HepG2 (cell line): ENCODE data around the gene ATAD3C. TPM values are rescaled to one million over a fixed set of nuclear protein-coding genes. Genes with fewer than 3 reads are reported as not detected.

Experiments used
- ARNT2 ChIP-seq: sonication (generic); formaldehyde crosslinking; IDR thresholded peaks from 2 replicates; pipeline ENCODE4 v1.8.0; 2022; ENCODE audit warnings: mild to moderate bottlenecking, low read depth, missing genetic modification reagents, moderate library complexity
- CHD2 ChIP-seq: IDR thresholded peaks from 2 replicates; pipeline ENCODE4 v1.6.1; 2011; ENCODE audit warnings: low read depth, low read length, improper control_type of control experiment
- ETS1 ChIP-seq: sonication (generic); formaldehyde crosslinking; IDR thresholded peaks from 2 replicates; pipeline ENCODE4 v1.4.0; 2020; ENCODE audit warnings: missing genetic modification reagents
- KDM5A ChIP-seq: fragments of 200-600 bp; sonication (generic); IDR thresholded peaks from 2 replicates; pipeline ENCODE4 v1.7.0; 2018; ENCODE audit warnings: antibody characterized with exemption, mild to moderate bottlenecking, low read length, borderline replicate concordance
- POLR2A ChIP-seq, 2 experiments: IDR thresholded peaks; 2 replicates each; pipeline ENCODE4 v1.6.1; 2011; ENCODE audit warnings: low read depth in 2 of 2, low read length in 2 of 2, mild to moderate bottlenecking in 1 of 2, moderate library complexity in 1 of 2; ENCODE audit not compliant: insufficient read depth in 1 of 2
- SP5 ChIP-seq: IDR thresholded peaks from 2 replicates; pipeline ENCODE4 v1.6.1; 2016; ENCODE audit warnings: low read depth, borderline replicate concordance
- TEAD3 ChIP-seq: optimal IDR thresholded peaks from 2 replicates; pipeline ENCODE3; 2016; ENCODE audit warnings: borderline replicate concordance
- TGIF2 ChIP-seq: IDR thresholded peaks from 2 replicates; pipeline ENCODE4 v1.6.1; 2016; ENCODE audit warnings: control low read depth, missing compliant biosample characterization
- ZC3H13 ChIP-seq: sonication (generic); formaldehyde crosslinking; IDR thresholded peaks from 2 replicates; pipeline ENCODE4 v1.8.1; 2023; ENCODE audit warnings: mild to moderate bottlenecking, missing genetic modification reagents, moderate library complexity
- ZNF235 ChIP-seq: sonication (generic); formaldehyde crosslinking; IDR thresholded peaks from 2 replicates; pipeline ENCODE4 v1.8.1; 2023; ENCODE audit warnings: mild to moderate bottlenecking, missing genetic modification reagents, borderline replicate concordance
- ZNF354B ChIP-seq: sonication (generic); formaldehyde crosslinking; IDR thresholded peaks from 2 replicates; pipeline ENCODE4 v1.8.0; 2022; ENCODE audit warnings: mild to moderate bottlenecking, missing genetic modification reagents
- ZSCAN12 ChIP-seq: sonication (generic); formaldehyde crosslinking; IDR thresholded peaks from 2 replicates; pipeline ENCODE4 v1.9.0; 2021; ENCODE audit warnings: mild to moderate bottlenecking, missing genetic modification reagents
- polyA plus RNA-seq, 8 experiments: library from polyadenylated mRNA; depleted of rRNA in 3 of 8; stranded (reverse) in 7 of 8; unstranded in 1 of 8; fragments of >200 nt; fragmentation: Illumina TruSeq in 4 of 8; extraction: Trizol in 4 of 8; gene quantifications; 2 replicates each; pipeline versions ENCODE4 v1.2.1 to v1.2.3, GENCODE V29; 2011 to 2016; ENCODE audit warnings: low read depth in 4 of 8, missing spikeins in 1 of 8, mixed read lengths in 1 of 8; ENCODE audit not compliant: insufficient read depth in 1 of 8
- total RNA-seq, 5 experiments: library from RNA; depleted of rRNA; stranded (reverse); fragments of >200 nt; fragmentation: Illumina TruSeq; extraction: Trizol; gene quantifications; 2 replicates each; pipeline ENCODE4 v1.2.3, GENCODE V29; 2016; ENCODE audit warnings: low read depth in 1 of 5
- TF ChIP-seq, protein P1 (sequence below): IDR thresholded peaks from 2 replicates; pipeline ENCODE4 v1.6.1; 2012; ENCODE audit warnings: low read depth, low read length, improper control_type of control experiment
- TF ChIP-seq, protein P2 (sequence below): sonication (generic); formaldehyde crosslinking; IDR thresholded peaks from 2 replicates; pipeline ENCODE4 v1.4.0; 2020; ENCODE audit warnings: mild to moderate bottlenecking, missing genetic modification reagents

The ATAD3C gene
- total and polyA plus RNA-seq, 2 of the 13 experiments (the other 11 are each of a cell fraction or from before 2014, with no cell fraction given): 2.4 to 3.2 TPM

DNA sequence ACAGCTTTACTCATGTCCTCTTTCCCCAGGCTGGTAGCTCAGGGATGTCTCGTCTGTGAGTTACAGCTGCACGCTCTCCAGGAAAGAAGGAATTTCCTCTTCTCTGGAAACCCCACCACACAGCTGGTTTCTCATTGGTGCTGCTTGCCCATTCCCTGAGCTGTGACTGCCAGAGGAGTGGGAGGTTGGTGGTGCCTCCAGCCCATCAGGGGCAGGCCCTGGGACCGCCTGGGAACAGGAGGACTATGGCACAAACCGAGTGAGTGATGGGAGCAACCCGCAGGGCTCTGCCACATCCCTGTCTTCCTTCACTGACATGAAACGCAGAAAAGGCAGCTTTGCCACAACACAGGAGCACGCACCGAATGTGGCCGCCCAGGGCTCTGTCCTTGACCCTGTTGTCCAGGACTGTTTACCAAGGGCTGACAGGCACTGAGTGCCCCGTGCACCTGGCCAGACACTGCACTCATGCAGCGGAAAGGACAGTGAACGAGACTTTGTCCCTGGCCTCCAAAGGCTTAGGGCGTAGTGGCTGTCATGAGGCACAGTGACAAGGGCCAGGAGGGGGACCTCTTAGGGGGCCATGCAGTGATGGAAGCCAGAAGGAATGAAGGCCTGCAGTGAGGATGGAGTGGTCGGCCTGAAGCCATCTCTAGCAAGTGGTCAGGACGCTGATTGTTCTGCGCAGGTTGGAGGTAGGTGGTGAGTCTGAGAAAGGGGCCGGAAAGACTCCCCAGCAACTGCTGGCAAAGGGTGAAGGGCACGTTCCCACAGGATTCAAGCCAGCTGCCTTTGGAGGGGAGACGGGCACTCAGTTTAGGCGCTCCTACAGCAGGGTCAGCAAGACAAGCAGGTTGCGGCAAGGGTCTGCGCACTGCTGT is 48.7 kb upstream of the ATAD3C start (continued):
- TF ChIP-seq, protein P1, sequence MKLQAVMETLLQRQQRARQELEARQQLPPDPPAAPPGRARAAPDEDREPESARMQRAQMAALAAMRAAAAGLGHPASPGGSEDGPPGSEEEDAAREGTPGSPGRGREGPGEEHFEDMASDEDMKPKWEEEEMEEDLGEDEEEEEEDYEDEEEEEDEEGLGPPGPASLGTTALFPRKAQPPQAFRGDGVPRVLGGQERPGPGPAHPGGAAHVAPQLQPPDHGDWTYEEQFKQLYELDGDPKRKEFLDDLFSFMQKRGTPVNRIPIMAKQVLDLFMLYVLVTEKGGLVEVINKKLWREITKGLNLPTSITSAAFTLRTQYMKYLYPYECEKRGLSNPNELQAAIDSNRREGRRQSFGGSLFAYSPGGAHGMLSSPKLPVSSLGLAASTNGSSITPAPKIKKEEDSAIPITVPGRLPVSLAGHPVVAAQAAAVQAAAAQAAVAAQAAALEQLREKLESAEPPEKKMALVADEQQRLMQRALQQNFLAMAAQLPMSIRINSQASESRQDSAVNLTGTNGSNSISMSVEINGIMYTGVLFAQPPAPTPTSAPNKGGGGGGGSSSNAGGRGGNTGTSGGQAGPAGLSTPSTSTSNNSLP: no peak
- TF ChIP-seq ZNF235 (CRISPR knock-in tag) (peak; percentile 40; the same call in 1 of the 2 replicates), ZC3H13 (peak; percentile 96), ZNF354B (CRISPR knock-in tag) (no peak), CHD2 (peak; percentile 47; the same call in 1 of the 2 replicates), ETS1 (CRISPR knock-in tag) (no peak), KDM5A (no peak; the same call in 1 of the 2 replicates), ZSCAN12 (CRISPR knock-in tag) (no peak), TEAD3 (CRISPR knock-in tag) (peak; percentile 92), TGIF2 (CRISPR knock-in tag) (peak; percentile 99), SP5 (CRISPR knock-in tag) (peak; percentile 90), POLR2A (IDR thresholded peaks at IDR 0.05; ENCODE audit: insufficient read depth in 1 of 2, low read depth in 2 of 2, low read length in 2 of 2) (peak in 1 of 2 experiments; percentile 17; a peak in 1 of 4 replicates), ARNT2 (CRISPR knock-in tag) (peak; percentile 87)
- TF ChIP-seq, protein P2, sequence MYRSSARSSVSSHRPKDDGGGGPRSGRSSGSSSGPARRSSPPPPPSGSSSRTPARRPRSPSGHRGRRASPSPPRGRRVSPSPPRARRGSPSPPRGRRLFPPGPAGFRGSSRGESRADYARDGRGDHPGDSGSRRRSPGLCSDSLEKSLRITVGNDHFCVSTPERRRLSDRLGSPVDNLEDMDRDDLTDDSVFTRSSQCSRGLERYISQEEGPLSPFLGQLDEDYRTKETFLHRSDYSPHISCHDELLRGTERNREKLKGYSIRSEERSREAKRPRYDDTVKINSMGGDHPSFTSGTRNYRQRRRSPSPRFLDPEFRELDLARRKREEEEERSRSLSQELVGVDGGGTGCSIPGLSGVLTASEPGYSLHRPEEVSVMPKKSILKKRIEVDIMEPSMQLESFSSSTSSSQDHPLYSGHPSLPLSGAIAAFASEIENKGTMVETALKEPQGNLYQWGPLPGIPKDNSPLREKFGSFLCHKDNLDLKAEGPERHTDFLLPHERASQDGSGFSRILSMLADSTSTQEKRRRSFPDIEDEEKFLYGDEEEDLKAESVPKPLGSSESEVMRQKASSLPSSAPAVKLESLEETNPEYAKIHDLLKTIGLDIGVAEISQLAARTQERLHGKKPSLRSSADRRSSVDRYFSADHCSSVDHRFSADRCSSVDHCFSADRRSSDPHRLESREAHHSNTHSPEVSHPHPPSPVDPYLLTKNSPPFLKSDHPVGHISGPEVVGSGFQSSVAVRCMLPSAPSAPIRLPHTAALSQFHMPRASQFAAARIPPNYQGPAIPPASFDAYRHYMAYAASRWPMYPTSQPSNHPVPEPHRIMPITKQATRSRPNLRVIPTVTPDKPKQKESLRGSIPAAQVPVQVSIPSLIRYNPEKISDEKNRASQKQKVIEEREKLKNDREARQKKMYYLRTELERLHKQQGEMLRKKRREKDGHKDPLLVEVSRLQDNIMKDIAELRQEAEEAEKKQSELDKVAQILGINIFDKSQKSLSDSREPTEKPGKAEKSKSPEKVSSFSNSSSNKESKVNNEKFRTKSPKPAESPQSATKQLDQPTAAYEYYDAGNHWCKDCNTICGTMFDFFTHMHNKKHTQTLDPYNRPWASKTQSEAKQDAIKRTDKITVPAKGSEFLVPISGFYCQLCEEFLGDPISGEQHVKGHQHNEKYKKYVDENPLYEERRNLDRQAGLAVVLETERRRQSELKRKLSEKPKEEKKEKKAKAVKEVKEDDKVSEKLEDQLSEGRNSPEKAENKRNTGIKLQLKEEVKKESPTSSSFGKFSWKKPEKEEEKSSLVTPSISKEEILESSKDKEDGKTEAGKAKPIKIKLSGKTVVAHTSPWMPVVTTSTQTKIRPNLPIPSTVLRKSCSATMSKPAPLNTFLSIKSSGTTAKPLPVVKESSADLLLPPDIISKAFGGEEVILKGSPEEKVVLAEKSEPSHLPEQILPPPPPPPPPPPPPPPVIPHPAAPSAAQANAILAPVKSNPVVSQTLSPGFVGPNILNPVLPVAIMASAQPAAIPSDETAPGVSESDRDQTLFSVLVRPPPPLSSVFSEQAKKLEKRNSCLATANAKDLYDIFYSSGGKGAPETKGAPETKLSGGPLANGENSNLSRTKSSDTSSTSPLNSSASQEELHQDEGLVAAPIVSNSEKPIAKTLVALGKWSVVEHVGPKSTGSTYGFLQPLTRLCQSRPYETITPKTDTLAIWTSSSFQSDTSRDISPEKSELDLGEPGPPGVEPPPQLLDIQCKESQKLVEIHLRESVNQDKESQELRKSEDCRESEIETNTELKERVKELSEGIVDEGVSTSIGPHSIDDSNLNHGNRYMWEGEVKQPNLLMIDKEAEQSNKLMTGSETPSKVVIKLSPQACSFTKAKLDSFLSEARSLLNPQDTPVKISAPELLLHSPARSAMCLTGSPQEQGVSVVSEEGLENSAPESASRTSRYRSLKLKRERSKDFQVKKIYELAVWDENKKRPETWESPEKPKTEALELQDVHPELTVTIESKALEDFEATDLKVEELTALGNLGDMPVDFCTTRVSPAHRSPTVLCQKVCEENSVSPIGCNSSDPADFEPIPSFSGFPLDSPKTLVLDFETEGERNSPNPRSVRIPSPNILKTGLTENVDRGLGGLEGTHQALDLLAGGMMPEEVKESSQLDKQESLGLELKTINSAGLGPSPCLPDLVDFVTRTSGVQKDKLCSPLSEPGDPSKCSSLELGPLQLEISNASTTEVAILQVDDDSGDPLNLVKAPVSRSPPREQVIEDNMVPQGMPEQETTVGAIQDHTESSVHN: peak; percentile 81
